ENCODE data around the gene TRPT1.
"Not testable (repeated sequence)": the region's sequence is repeated elsewhere in the genome, so short reads cannot be mapped to it uniquely, and the experiment has no call there.

The TRPT1 gene

DNA sequence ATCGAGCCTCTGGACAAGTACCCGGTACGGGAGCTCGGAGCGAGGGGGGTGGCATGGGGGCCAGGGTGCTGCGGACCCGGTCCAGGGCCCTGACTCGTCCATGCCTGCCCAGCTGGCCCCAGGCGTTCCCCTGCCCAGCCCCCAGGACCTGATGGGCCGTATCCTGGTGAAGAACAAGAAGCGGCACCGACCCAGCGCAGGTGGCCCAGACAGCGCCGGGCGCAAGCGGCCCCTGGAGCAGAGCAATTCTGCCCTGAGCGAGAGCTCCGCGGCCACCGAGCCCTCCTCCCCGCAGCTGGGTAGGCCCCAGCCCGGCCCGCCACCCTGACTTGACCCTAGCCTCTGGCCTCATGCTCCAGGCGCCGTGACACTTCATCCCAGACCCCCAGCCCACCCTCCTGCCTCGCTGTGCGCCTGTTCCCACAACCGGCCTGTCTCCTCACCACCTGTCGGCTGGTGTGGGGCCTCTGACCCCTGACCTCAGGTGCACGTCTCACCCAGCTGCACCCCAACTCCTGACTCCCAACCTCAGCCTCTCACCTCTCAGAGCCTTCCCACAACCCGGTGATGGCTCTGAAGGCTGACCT is 33.1 kb upstream of the TRPT1 start:
- DNase-seq (ENCODE audit: low read depth), result no peak

DNA sequence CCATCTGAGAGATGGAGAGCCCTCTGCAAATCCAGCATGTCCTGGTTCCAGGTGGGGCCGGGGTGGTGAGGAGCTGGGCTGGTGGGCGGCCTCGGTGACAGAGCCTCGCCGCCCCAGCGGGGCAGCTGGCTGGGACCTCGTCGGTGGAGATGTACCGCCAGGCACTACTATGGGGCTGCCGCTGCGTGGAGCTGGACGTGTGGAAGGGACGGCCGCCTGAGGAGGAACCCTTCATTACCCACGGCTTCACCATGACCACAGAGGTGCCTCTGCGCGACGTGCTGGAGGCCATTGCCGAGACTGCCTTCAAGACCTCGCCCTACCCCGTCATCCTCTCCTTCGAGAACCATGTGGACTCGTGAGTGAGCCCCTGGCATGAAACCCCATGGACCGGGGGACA is 32.4 kb upstream of the TRPT1 start:
- DNase-seq (ENCODE audit: low read depth), result no peak

GRCh38 chr11:64256300-64256699 is 30.3 kb upstream of the TRPT1 start:
- no peak for DNase-seq (ENCODE audit: low read depth)

GRCh38 chr11:64255135-64256128 is 29.4 kb upstream of the TRPT1 start:
- DNase-seq (ENCODE audit: low read depth), result no peak

DNA sequence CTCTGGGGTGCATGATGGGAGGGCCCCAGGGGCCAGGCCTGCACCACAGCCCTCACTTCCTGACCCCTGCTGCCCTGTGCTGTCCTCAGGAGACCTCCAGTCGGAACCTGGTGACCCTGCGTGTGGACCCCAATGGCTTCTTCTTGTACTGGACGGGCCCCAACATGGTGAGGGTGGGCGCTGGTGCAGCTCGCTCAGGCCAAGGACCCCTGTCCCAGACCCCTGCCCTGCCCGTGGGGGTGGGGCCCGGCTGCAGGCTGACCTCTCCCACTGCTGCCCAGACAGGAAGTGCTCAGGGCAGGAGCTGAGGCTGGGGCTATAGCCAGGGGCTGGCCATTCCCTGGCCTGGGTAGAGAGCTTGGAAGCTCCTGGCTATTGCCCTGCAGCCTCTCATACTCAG is 28.3 kb upstream of the TRPT1 start:
- DNase-seq (ENCODE audit: low read depth), result no peak

GRCh38 chr11:64253481-64253880 is 27.5 kb upstream of the TRPT1 start:
- DNase-seq (ENCODE audit: low read depth), result no peak

DNA sequence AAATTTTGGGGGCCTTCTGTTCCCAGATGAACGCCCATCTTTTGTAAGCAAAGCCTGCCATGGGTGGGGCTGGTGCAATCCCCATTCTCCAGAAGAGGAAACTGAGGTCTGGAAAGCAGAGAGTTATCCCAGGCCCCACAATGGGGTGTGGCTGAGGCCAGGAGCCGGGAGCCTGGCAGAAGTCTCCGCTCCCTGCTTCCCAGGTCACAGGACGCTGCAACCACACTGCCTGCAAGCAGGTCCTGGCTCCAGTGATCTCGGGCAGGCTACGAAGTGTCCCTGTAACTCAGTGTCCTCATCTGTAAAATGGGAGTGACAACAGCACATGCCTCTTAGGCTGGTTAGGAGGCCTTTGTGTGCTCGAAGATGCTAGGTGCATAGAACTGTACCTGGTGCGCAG is 27.1 kb upstream of the TRPT1 start:
- no peak for DNase-seq (ENCODE audit: low read depth)

DNA sequence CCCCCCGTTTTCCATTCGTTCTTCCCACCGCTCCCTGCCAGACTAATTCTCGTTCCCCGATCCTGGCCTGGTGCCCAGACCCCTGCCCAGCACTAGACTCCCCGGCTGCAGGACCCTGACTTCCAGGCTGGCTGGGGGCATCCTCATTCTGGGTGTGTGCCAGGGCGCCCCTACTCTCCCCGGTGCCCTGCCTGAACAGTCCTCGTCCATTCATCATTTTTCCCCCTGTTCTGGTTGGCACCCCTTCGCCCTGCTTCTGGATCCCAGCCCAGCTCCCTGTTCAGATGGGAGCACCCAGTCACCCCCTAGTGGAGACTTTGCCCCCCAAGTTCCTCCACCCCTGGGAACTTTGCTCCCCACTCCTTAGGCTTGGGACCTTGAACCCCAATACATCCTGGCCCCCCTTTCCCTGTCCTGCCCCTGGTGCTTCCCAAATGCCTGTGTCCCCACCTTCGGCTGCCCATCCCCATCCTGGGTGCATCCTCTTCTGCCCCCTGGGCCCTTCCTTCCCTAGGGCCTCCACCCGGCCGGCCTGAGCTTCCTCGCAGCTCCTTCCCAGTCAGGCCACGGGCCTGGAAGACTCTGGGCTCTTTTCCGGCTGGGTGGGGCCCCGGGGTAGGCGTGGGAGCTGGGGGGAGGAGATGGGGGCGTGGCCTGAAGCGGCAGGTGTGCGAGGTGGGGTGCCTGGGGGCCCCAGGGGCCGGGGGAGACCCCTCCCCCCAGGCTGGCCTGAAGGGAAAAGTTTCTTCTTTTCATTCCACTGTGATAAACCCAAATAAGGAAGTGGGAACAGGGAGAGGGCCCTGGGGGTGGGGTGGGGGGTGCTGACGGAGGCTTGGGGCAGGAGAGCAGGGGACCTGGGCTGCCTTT is 26.3 kb upstream of the TRPT1 start:
- no peak for DNase-seq (ENCODE audit: low read depth)

GRCh38 chr11:64251753-64252002 is 25.7 kb upstream of the TRPT1 start:
- no peak for DNase-seq (ENCODE audit: low read depth)

DNA sequence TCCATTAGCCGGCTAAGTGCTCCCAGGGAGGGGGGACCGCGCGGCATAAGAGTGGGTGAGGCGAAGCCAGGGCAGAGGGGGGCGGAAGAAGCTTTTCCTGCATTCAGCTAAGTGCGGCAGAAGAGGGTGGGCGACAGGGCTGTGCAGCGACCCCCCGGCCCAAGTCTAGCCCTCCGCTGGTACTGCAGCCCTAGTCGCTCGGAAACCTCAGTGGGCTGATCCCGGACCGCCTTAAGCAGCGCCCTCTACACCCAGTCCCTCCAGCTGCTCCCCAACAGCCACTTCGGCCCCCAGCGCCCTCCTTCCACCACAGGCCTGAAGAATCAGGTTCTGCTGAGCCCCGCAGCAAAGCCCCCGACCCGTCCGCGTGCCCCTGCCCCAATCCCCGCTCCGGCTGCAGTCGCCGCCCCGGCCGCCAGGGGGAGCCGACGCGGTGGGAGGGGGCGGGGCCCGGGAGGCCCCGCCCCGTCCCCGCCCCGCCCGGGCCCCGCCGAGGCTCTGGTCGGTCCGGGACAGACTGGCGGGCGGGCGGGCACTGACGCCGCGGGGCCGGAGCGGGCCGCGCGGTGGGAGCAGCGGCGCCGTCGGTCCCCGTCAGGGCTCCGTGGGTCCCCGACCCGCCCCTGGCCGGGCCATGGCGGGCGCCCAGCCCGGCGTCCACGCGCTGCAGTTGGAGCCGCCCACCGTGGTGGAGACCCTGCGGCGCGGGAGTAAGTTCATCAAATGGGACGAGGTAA is 25.2 kb upstream of the TRPT1 start, which contains the start of gene PLCB3:
TSS of gene PLCB3 (plus strand) at position 515 of the 737 bp plus-strand sequence. CDS start at position 635, 120 bp downstream.
- peak; percentile 65 for DNase-seq (ENCODE audit: low read depth)

DNA sequence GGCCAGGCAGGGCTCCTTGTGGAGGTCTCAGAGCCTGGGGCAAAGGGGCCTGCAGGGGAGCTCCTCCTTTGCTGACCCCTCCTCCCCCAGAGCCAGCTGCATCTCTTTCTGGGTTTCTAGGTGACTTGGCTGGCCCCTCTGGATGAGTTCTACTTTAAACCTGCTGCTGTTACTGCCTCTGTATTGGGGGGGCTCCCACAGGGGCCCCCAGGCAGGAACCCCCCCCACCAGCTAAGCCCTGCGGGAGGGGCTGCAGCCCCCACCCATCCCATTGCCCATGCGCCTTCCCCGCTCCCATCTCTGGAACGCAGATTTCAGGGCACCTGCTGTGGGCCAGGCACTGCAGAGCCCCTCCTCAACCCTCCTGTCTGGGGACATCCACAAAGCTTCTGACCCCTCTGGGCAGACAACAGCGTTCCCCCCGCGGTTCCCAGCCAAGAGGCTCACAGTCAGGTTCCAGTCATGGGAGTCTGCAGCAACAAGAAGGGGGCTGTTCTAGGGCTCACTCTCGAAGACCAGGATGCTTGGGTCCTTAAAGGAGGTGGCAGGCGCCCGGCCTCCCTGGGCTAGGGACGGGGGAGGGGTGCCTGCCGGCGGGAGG is 24.5 kb upstream of the TRPT1 start:
- DNase-seq (ENCODE audit: low read depth), result no peak

DNA sequence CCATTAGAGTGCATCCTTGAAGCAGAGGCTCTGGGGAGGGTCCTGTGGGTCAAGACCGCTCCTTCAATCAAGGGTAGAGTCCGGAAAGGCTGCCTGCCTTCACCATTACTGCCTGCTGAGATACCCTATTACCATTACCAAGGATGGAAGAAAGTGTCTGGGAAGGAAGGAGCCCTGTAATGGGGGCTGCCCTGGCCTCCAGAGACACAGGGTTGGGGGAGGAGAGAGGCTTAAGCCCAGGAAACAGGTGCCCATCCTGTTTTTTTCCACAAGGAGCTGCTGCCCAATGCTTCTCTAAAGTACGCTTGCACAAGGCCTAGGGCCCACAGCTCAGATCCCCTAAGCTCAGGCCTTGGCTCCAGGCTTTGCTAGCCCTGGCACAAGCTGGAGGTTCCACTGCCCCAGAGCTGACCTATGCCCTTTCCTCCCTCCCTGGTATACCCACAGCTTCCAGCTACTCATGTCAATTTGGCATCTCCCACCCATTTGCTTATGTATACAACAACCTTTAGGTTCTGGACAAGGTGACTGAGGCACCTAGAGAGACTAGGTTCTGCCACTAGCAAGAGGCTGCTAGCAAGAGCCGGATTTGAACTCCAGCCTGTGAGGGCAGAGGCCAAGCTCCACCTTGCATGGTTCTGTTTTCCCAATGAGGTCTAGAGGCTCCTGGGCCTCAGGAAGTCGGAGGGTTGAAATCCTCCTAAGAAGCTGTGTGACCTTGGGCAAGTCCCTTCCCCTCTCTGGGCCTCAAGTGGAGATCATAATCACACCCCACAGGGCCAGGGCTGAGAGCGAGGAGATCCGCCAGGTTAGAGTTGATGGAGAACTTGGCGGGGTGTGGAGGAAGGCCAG is 23.8 kb upstream of the TRPT1 start:
- DNase-seq (ENCODE audit: low read depth), result no peak

- DNase-seq (ENCODE audit: low read depth), result no peak
These were observed 23.1 kb upstream of the TRPT1 start for GRCh38 chr11:64249038-64249437.

- no peak for DNase-seq (ENCODE audit: low read depth)
These were observed 22.6 kb upstream of the TRPT1 start for GRCh38 chr11:64248578-64248977.

GRCh38 chr11:64247729-64248531 is 21.9 kb upstream of the TRPT1 start:
- no peak for DNase-seq (ENCODE audit: low read depth)

DNA sequence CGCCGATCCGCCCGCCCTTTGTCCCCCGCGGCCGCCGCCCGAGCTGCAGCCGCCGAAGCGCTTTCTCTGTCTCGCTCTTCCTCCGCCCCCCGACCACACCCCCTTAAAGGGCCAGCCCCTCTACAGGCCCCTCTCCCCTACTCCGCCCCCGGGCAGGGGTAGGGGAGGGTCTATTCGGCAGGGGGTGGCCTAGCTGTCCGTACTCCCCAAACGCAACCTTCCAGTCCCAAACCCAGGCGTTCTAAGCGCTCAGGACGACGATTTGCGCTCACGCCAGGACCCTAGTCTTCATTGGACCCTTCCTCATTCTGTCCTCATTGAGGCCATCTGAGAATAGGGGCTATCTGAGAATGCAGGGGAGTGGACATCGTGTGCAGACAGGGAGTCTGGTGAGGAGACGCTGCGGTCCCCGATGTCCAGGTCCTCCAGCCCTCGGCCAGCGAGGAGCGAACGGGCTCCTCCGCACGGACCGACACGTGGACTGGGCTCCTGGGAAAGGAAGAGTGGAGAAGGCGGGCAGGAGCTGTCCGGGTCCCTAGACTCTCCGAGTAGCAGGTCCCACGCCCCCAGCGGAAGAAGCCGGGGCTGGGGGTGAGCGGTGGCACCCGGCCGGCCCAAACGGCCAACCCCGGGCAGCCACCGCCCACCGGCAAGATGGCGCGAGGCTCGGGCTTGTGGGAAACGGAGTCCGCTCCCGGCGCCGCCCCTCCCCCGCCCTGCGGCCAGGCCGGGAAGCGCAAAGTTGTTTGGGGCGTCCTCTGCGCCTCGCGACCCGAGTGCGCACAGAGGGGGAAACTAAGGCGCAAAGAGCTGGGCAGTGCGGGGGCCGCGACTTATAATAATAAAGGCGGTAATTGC is 21.1 kb upstream of the TRPT1 start, which contains the start of gene PPP1R14B:
TSS of gene PPP1R14B (minus strand) at position 73 of the 858 bp plus-strand sequence. CDS start 270 bp downstream, outside the sequence.
- peak; percentile 68 for DNase-seq (ENCODE audit: low read depth)

- not testable (repeated sequence) for DNase-seq (ENCODE audit: low read depth)
These were observed 20.6 kb upstream of the TRPT1 start for GRCh38 chr11:64246621-64246870.

GRCh38 chr11:64245797-64246620 is 20.0 kb upstream of the TRPT1 start:
- DNase-seq (ENCODE audit: low read depth), result peak; percentile 57

All from activated T-helper 1 cell treated with Interleukin-2 at 50 U/mL for 16 hours (primary cell).